ENCODE results near the gene DRAM1.
"Not testable (repeated sequence)": the region's sequence is repeated elsewhere in the genome, so short reads cannot be mapped to it uniquely, and the experiment has no call there.

The DRAM1 gene

GRCh38 chr12:101884174-101884573 lies 6.8 kb downstream of the DRAM1 start:
- no peak for DNase-seq (ENCODE audit: low read depth)
- H3K4me3 ChIP-seq (ENCODE audit: control insufficient read depth, low read depth, low read length), result no peak overlapping the region
- no peak for TF ChIP-seq CTCF (conservative IDR thresholded peaks at IDR 0.05; ENCODE audit: control insufficient read depth, insufficient read depth, low read depth, low read length)

GRCh38 chr12:101884781-101885340 lies 7.5 kb downstream of the DRAM1 start:
- H3K4me3 ChIP-seq (ENCODE audit: control insufficient read depth, low read depth, low read length); DNase-seq (ENCODE audit: low read depth): not testable (repeated sequence)

DNA sequence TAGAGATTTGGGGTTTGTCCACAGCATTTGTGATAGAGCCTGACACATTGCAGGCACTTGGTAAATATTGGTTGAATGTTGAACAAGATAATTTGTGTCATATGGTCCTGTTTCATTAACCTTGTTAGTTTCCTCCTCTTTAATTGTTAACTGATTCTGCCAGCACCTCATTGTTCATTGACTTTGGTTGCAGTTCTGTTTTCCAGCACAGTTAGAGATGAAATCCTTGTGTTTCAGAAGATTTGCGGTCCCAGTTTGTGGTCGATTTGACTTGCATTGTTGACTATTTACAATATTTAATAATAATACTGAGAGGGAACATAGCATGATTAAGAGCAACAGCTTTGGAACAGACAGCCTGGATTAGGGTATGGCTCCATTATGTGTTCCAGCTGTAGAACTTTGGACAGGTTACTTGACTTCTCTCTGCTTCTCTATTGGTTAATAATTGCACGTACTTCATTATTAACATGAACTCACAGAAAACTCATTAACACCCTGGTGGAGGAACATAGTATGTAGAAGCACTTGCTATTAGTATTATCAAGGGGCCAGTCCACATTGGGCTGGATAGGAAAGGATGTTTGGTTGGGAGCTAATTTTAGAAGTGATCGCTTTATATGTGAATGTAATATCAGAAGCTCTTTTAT lies 8.7 kb downstream of the DRAM1 start:
- H3K4me3 ChIP-seq (ENCODE audit: control insufficient read depth, low read depth, low read length), result no peak overlapping the region
- DNase-seq (ENCODE audit: low read depth), result no peak
- no peak for TF ChIP-seq CTCF (conservative IDR thresholded peaks at IDR 0.05; ENCODE audit: control insufficient read depth, insufficient read depth, low read depth, low read length)

- no peak overlapping the region for H3K4me3 ChIP-seq (ENCODE audit: control insufficient read depth, low read depth, low read length)
- no peak for TF ChIP-seq CTCF (conservative IDR thresholded peaks at IDR 0.05; ENCODE audit: control insufficient read depth, insufficient read depth, low read depth, low read length)
- no peak for DNase-seq (ENCODE audit: low read depth)
Observed at GRCh38 chr12:101889211-101889752, 11.9 kb downstream of the DRAM1 start.

- TF ChIP-seq CTCF (conservative IDR thresholded peaks at IDR 0.05; ENCODE audit: control insufficient read depth, insufficient read depth, low read depth, low read length), result no peak
- H3K4me3 ChIP-seq (ENCODE audit: control insufficient read depth, low read depth, low read length), result no peak overlapping the region
- DNase-seq (ENCODE audit: low read depth), result peak; percentile 70
Observed at GRCh38 chr12:101891462-101891971, 14.1 kb downstream of the DRAM1 start.

GRCh38 chr12:101892794-101893193 lies 15.4 kb downstream of the DRAM1 start:
- TF ChIP-seq CTCF (conservative IDR thresholded peaks at IDR 0.05; ENCODE audit: control insufficient read depth, insufficient read depth, low read depth, low read length), result no peak
- H3K4me3 ChIP-seq (ENCODE audit: control insufficient read depth, low read depth, low read length), result no peak overlapping the region
- no peak for DNase-seq (ENCODE audit: low read depth)

DNA sequence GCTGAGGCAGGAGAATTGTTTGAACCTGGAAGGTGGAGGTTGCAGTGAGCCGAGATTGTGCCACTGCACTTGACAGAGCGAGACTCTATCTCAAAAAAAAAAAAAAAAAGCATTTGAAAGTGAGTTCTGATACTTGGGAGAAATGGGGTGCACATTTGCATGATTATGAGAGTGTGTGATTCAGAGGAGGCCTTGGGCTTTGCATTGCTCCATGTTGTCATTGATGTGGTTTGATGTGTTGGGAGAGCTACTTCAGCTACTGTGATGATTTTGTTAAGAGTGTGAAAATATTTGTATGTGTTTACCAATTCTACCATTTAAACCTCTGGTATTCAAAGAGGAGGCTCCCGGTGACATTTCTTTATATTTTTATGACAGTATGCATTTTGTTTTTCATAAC lies 24.4 kb downstream of the DRAM1 start:
- DNase-seq (ENCODE audit: low read depth), result no peak
- no peak overlapping the region for H3K4me3 ChIP-seq (ENCODE audit: control insufficient read depth, low read depth, low read length)
- TF ChIP-seq CTCF (conservative IDR thresholded peaks at IDR 0.05; ENCODE audit: control insufficient read depth, insufficient read depth, low read depth, low read length), result no peak
